GM23248 (cell line): ENCODE results near the gene S100B. TPM values are rescaled to one million over a fixed set of nuclear protein-coding genes. Genes with fewer than 3 reads are reported as not detected.
A peak's percentile ranks its signal among the peaks of the same experiment; 100 is the strongest.

ENCODE experiments used
- DNase-seq: peaks from one replicate; pipeline ENCODE4 v3.0.0-alpha.2; 2015
- H2AFZ ChIP-seq: fragments of 200-600 bp; sonication (generic); 2 replicates; pipeline ENCODE4 v1.6.1; 2016; ENCODE audit warnings: antibody characterized with exemption
- H3F3A ChIP-seq: fragments of 200-600 bp; sonication (generic); 2 replicates; pipeline ENCODE4 v1.6.1; 2016; ENCODE audit warnings: mild to moderate bottlenecking, antibody characterized with exemption, mixed run types; ENCODE audit not compliant: insufficient read depth
- H3K27ac ChIP-seq: fragments of 200-600 bp; sonication (generic); 2 replicates; pipeline ENCODE4 v1.5.1; 2016; ENCODE audit warnings: mild to moderate bottlenecking
- H3K27me3 ChIP-seq: fragments of 200-600 bp; sonication (generic); replicated peaks from 2 replicates; pipeline ENCODE4 v1.6.1; 2016; ENCODE audit warnings: mild to moderate bottlenecking; ENCODE audit not compliant: insufficient read depth
- H3K36me3 ChIP-seq: fragments of 200-600 bp; sonication (generic); 2 replicates; pipeline ENCODE4 v1.6.1; 2016; ENCODE audit warnings: low read depth, mild to moderate bottlenecking
- H3K4me1 ChIP-seq: fragments of 200-600 bp; sonication (generic); 2 replicates; pipeline ENCODE4 v1.6.1; 2016; ENCODE audit warnings: mild to moderate bottlenecking; ENCODE audit not compliant: insufficient read depth
- H3K4me2 ChIP-seq: fragments of 200-600 bp; sonication (generic); one replicate; pipeline ENCODE4 v1.6.1; 2016; ENCODE audit warnings: mild to moderate bottlenecking; ENCODE audit not compliant: unreplicated experiment
- H3K4me3 ChIP-seq: fragments of 200-600 bp; sonication (generic); 2 replicates; pipeline ENCODE4 v1.5.1; 2016; ENCODE audit warnings: mild to moderate bottlenecking
- H3K79me2 ChIP-seq: fragments of 200-600 bp; sonication (generic); 2 replicates; pipeline ENCODE4 v1.6.1; 2016; ENCODE audit warnings: mild to moderate bottlenecking; ENCODE audit not compliant: insufficient read depth
- H3K9ac ChIP-seq: fragments of 200-600 bp; sonication (generic); 2 replicates; pipeline ENCODE4 v1.6.1; 2016; ENCODE audit warnings: mild to moderate bottlenecking
- H3K9me2 ChIP-seq: fragments of 200-600 bp; sonication (generic); 2 replicates; pipeline ENCODE4 v1.6.1; 2016; ENCODE audit warnings: mixed run types, mild to moderate bottlenecking, moderate library complexity; ENCODE audit not compliant: insufficient read depth
- H3K9me3 ChIP-seq: fragments of 200-600 bp; sonication (generic); one replicate; pipeline ENCODE4 v1.6.1; 2017; ENCODE audit warnings: low read depth
- H4K20me1 ChIP-seq: fragments of 200-600 bp; sonication (generic); 2 replicates; pipeline ENCODE4 v1.6.0; 2016; ENCODE audit not compliant: insufficient read depth
- EZH2 ChIP-seq: fragments of 200-600 bp; sonication (generic); IDR thresholded peaks from 2 replicates; pipeline ENCODE4 v1.6.1; 2018; ENCODE audit warnings: antibody characterized with exemption, mild to moderate bottlenecking; ENCODE audit not compliant: insufficient read depth, poor library complexity, severe bottlenecking
- EZH2phosphoT487 ChIP-seq: fragments of 200-600 bp; sonication (generic); IDR thresholded peaks from 2 replicates; pipeline ENCODE4 v1.6.1; 2018; ENCODE audit warnings: antibody characterized with exemption, moderate library complexity, mild to moderate bottlenecking, low read depth; ENCODE audit not compliant: insufficient read depth
- WGBS, 2 experiments: methylation state at CpG; one replicate each; pipeline ENCODE4 v1.1.6; 2015 to 2017; ENCODE audit warnings: low lambda C conversion rate in 2 of 2, low coverage in 1 of 2; ENCODE audit errors: missing lambda C conversion rate in 2 of 2; 5-methylcytosine and 5-hydroxymethylcytosine counted together
- in situ Hi-C: fragments of 300-500 bp; cut with MboI; formaldehyde crosslinking; loops from 2 replicates; pipeline ENCODE4 v1.15.0; 2020
- polyA plus RNA-seq: library from polyadenylated mRNA; unstranded; fragments of >200 nt; fragmentation: Nextera tagmentation; extraction: Ambion mirVana; gene quantifications from 2 replicates; pipeline ENCODE4 v1.2.1, GENCODE V29; 2016
- total RNA-seq: library from RNA; depleted of rRNA; stranded (reverse); fragments of >200 nt; shearing (Covaris generic); gene quantifications from 2 replicates; pipeline ENCODE4 v1.2.3, GENCODE V29; 2014

S100B gene
- total and polyA plus RNA-seq, 2 experiments from 2014 or later, result not detected

GRCh38 chr21:46610018-46610701 lies 5.3 kb upstream of the S100B start:
- Histone ChIP-seq H3K4me3 (no peak overlapping the region), H3K9me2 (no peaks in the 10 kb centered on the region), H3K27ac (no peak overlapping the region), H3K27me3 (peaks cover 12% of the 10 kb centered on the region), H3K9ac (no peak overlapping the region), H3F3A (no peaks in the 10 kb centered on the region), H3K36me3 (no peaks in the 10 kb centered on the region), H3K4me1 (no peaks in the 10 kb centered on the region), H3K9me3 (no peaks in the 10 kb centered on the region), H2AFZ (no peak overlapping the region), H4K20me1 (no peaks in the 10 kb centered on the region), H3K79me2 (no peaks in the 10 kb centered on the region), H3K4me2 (no peak overlapping the region)
- WGBS, 2 experiments, result 53 to 55% methylated on average over 6 of the region's 6 CpGs
- in situ Hi-C loops, result no loop called here
- TF ChIP-seq EZH2phosphoT487, result no peak
- no peak for TF ChIP-seq EZH2
- DNase-seq, result peak; percentile 14

GRCh38 chr21:46608672-46609111 lies 3.8 kb upstream of the S100B start:
- no peak overlapping the region for H3K4me3 ChIP-seq
- TF ChIP-seq EZH2phosphoT487, result no peak
- TF ChIP-seq EZH2, result no peak
- H3K9me3 ChIP-seq, result no peaks in the 10 kb centered on the region
- no peaks in the 10 kb centered on the region for H3K9me2 ChIP-seq
- no peak overlapping the region for H3K9ac ChIP-seq
- WGBS, 2 experiments, result 41 to 53% methylated on average over 3 of the region's 3 CpGs
- no peak overlapping the region for H2AFZ ChIP-seq
- no peaks in the 10 kb centered on the region for H4K20me1 ChIP-seq
- H3K4me1 ChIP-seq, result no peaks in the 10 kb centered on the region
- H3F3A ChIP-seq, result no peaks in the 10 kb centered on the region
- no peak overlapping the region for H3K4me2 ChIP-seq
- H3K79me2 ChIP-seq, result no peaks in the 10 kb centered on the region
- H3K36me3 ChIP-seq, result no peaks in the 10 kb centered on the region
- H3K27ac ChIP-seq, result no peak overlapping the region
- in situ Hi-C loops, result no loop called here
- peaks cover 12% of the 10 kb centered on the region for H3K27me3 ChIP-seq
- DNase-seq, result no peak

- Histone ChIP-seq H3K27me3 (peaks cover 12% of the 10 kb centered on the region), H3K27ac (no peak overlapping the region), H2AFZ (no peak overlapping the region), H3K4me3 (no peak overlapping the region), H3K9ac (no peak overlapping the region), H3K4me2 (no peak overlapping the region), H3K9me2 (no peaks in the 10 kb centered on the region), H4K20me1 (no peaks in the 10 kb centered on the region), H3K4me1 (no peaks in the 10 kb centered on the region), H3K36me3 (no peaks in the 10 kb centered on the region), H3K79me2 (no peaks in the 10 kb centered on the region), H3K9me3 (no peaks in the 10 kb centered on the region), H3F3A (no peaks in the 10 kb centered on the region)
- 72 to 76% methylated on average over 2 of the region's 2 CpGs for WGBS, 2 experiments
- TF ChIP-seq EZH2phosphoT487, result no peak
- no peak for TF ChIP-seq EZH2
- in situ Hi-C loops, result no loop called here
- no peak for DNase-seq
These were observed 2.8 kb upstream of the S100B start for GRCh38 chr21:46607636-46608035.

GRCh38 chr21:46606427-46606813 lies 1.5 kb upstream of the S100B start:
- no peak overlapping the region for H3K27ac ChIP-seq
- WGBS, 2 experiments, result 50 to 58% methylated on average over 7 of the region's 7 CpGs
- in situ Hi-C loops, result no loop called here
- TF ChIP-seq EZH2phosphoT487 (no peak), EZH2 (no peak)
- no peaks in the 10 kb centered on the region for H3K79me2 ChIP-seq
- no peak overlapping the region for H3K9ac ChIP-seq
- no peak for DNase-seq
- H3K4me1 ChIP-seq, result no peaks in the 10 kb centered on the region
- no peak overlapping the region for H3K4me2 ChIP-seq
- no peaks in the 10 kb centered on the region for H3K9me3 ChIP-seq
- no peaks in the 10 kb centered on the region for H3K36me3 ChIP-seq
- H2AFZ ChIP-seq, result no peak overlapping the region
- no peak overlapping the region for H3K4me3 ChIP-seq
- no peaks in the 10 kb centered on the region for H3F3A ChIP-seq
- no peaks in the 10 kb centered on the region for H4K20me1 ChIP-seq
- H3K9me2 ChIP-seq, result no peaks in the 10 kb centered on the region
- H3K27me3 ChIP-seq, result peaks cover 12% of the 10 kb centered on the region
